Activated CD4-positive, CD25-positive, alpha-beta regulatory T cell treated with anti-CD3 and anti-CD28 coated beads, Interleukin-2, amount 50 U/mL, for 72 hours (primary cell): Measurements from ENCODE around the gene NDUFB5.
A peak's percentile ranks its signal among the peaks of the same experiment; 100 is the strongest.
"Not testable (repeated sequence)": the region's sequence is repeated elsewhere in the genome, so short reads cannot be mapped to it uniquely, and the experiment has no call there.

Experiments
- DNase-seq: peaks from one replicate; pipeline ENCODE4 v3.0.0; 2021

NDUFB5 gene

GRCh38 chr3:179640469-179640868 lies 35.9 kb downstream of the NDUFB5 start:
- DNase-seq = no peak

GRCh38 chr3:179642871-179643270 lies 38.3 kb downstream of the NDUFB5 start:
- DNase-seq = no peak

- DNase-seq = not testable (repeated sequence)
Observed at GRCh38 chr3:179643837-179644236, 39.2 kb downstream of the NDUFB5 start.

- no peak for DNase-seq
Observed at GRCh38 chr3:179646177-179646576, 41.6 kb downstream of the NDUFB5 start.

GRCh38 chr3:179651687-179652446 lies 47.3 kb downstream of the NDUFB5 start:
- DNase-seq = no peak

GRCh38 chr3:179652447-179653095 lies 48.0 kb downstream of the NDUFB5 start, which contains the start of gene USP13:
Gene USP13 (plus strand): TSS chr3:179653040. CDS start chr3:179653226, 186 bp downstream.
- peak; percentile 55 for DNase-seq

GRCh38 chr3:179653096-179653797 lies 48.7 kb downstream of the NDUFB5 start:
- DNase-seq = peak; percentile 63

- DNase-seq = no peak
Observed at GRCh38 chr3:179655236-179655635, 50.6 kb downstream of the NDUFB5 start.

GRCh38 chr3:179658606-179659005 lies 54.0 kb downstream of the NDUFB5 start:
- no peak for DNase-seq

GRCh38 chr3:179660872-179661271 lies 56.3 kb downstream of the NDUFB5 start:
- DNase-seq = no peak

GRCh38 chr3:179661777-179662176 lies 57.2 kb downstream of the NDUFB5 start:
- DNase-seq = no peak

- DNase-seq = no peak
Observed at GRCh38 chr3:179663093-179663492, 58.5 kb downstream of the NDUFB5 start.

- no peak for DNase-seq
Observed at GRCh38 chr3:179666030-179666429, 61.4 kb downstream of the NDUFB5 start.

- no peak for DNase-seq
Observed at GRCh38 chr3:179666436-179667035, 61.9 kb downstream of the NDUFB5 start.

GRCh38 chr3:179668429-179668828 lies 63.8 kb downstream of the NDUFB5 start:
- DNase-seq = no peak

- DNase-seq = no peak
Observed at GRCh38 chr3:179670311-179670710, 65.7 kb downstream of the NDUFB5 start.

GRCh38 chr3:179671309-179671708 lies 66.7 kb downstream of the NDUFB5 start:
- no peak for DNase-seq

- DNase-seq = no peak
Observed at GRCh38 chr3:179671747-179672242, 67.2 kb downstream of the NDUFB5 start.

GRCh38 chr3:179672918-179673317 lies 68.3 kb downstream of the NDUFB5 start:
- no peak for DNase-seq

GRCh38 chr3:179673523-179673922 lies 68.9 kb downstream of the NDUFB5 start:
- DNase-seq = no peak

GRCh38 chr3:179676081-179676480 lies 71.5 kb downstream of the NDUFB5 start:
- DNase-seq = no peak
